Stromal cell of bone marrow (primary cell): ENCODE measurements around the gene RBBP6.
A peak's percentile ranks its signal among the peaks of the same experiment; 100 is the strongest.

Source experiments
- DNase-seq: peaks from one replicate; pipeline ENCODE4 v3.0.0-alpha.2; 2012; ENCODE audit warnings: low read depth

RBBP6 gene

DNA sequence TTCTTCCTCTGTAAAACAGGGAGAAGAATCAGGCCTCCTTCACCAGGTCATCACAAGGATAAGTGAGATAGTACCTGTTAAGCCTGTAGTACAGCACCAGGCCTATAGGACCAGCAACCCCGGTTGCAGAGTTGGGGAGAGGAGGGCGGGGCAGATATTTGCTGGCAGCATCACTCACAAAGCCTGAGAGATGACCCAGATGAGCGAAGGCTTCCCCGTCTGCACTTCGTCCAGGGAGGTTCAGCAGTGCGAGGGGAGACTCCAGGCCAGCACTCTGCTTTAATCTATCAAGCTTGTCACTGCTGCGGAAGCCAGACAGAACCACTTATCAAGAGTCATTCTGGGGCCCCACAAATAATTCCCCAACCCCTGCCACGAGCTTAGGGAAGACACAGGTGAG is 15.8 kb upstream of the RBBP6 start:
- DNase-seq = no peak

DNA sequence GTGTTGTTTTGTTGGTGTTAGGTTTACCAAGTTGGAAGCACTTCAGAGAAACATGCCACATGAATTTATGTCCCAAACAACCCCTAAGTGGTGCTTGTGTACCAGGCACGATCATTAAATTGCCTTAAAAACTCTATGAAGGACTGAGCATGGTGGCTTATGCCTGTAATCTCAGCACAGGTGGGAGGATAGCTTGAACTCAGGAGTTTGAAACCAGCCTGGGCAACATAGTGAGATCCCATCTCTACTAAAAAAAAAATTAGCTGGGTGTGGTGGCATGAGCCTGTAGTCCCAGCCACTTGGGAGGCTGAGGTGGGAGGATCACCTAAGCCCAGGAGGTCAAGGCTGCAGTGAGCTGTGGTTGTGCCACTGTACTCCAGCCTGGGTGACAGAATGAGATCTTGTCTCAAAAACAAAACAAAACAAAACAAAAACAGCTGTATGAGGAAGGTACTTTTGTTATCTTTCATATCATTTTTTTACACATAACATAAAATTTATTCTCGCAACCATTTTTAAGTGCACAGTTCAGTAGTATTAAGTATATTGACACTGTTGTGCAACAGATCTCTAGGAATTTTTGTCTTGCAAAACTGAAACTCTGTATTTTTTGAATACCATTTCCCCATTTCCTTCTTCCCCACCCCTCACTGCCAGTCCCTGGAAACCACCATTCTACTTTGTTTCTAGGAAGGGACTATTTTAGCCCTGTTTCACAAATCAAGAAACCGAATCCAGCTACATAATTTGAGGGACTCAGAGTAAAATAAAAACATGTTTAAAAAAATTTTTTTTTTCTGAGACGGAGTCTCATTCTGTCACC is 14.3 kb upstream of the RBBP6 start:
- DNase-seq = no peak

DNA sequence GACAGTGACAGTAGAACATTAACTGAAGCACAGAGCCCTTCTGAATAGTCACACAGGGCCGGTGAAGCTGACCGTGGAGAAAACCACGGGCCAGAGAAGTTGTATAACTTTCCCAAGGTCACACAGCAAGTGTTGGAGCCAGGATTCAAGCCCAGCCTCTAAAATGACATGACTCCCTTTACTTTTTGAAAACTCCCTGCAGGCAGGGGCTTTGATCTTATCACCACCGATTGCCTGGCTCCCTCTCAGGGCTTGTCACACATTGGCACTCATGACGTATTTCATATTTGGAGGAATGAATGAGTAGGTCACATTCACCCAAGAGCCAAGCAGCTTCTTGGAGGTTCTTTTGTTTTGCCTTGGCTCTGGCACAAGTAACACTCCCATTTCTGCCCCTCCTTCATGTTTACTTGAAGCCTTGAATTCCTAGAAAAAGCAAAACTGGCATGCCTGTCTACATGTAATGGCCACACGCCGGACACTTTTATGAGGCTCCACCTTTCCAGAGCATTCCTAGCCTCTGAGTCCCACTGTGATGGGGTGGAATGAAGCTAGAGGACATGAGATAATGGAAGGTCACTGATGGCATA is 13.3 kb upstream of the RBBP6 start:
- DNase-seq = no peak

GRCh38 chr16:24526701-24527495 is 12.5 kb upstream of the RBBP6 start:
- DNase-seq = no peak

GRCh38 chr16:24531166-24531565 is 8.2 kb upstream of the RBBP6 start:
- no peak for DNase-seq

GRCh38 chr16:24534620-24535019 is 4.7 kb upstream of the RBBP6 start:
- no peak for DNase-seq

DNA sequence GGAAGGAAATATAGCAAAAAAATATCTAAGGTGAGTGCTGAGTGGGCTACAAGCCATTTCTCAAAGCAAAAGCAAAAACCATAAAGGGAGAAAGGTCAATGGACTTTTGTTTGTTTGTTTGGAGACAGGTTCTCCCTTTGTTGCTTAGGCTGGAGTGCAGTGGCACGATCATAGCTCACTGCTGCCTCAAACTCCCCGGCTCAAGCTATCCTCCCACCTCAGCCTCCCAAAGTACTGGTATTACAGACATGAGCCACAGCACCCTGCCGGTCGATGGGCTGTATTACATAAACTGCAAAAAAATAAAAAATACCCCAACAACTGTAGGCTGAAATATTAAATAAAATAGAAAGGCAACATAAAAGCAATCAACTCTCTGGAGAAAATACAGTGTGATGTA is 3.5 kb upstream of the RBBP6 start:
- no peak for DNase-seq

DNA sequence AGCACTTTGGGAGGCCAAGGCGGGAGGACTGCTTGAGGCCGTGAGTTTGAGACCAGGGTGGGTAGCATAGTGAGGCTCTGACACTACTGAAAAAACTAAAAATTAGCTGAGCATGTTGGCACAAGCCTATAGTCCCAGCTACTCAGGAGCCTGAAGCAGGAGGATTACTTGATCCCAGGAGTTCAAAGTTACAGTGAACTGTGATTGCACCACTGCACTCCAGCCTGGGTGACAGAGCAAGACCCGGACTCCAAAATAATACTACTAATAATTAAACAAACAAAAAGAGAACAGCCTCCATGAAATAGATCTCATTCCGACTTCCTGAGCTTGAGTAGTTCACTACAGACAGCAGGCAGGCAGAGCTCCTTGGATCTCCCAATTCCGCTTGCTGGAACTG is 2.7 kb upstream of the RBBP6 start:
- DNase-seq = no peak

DNA sequence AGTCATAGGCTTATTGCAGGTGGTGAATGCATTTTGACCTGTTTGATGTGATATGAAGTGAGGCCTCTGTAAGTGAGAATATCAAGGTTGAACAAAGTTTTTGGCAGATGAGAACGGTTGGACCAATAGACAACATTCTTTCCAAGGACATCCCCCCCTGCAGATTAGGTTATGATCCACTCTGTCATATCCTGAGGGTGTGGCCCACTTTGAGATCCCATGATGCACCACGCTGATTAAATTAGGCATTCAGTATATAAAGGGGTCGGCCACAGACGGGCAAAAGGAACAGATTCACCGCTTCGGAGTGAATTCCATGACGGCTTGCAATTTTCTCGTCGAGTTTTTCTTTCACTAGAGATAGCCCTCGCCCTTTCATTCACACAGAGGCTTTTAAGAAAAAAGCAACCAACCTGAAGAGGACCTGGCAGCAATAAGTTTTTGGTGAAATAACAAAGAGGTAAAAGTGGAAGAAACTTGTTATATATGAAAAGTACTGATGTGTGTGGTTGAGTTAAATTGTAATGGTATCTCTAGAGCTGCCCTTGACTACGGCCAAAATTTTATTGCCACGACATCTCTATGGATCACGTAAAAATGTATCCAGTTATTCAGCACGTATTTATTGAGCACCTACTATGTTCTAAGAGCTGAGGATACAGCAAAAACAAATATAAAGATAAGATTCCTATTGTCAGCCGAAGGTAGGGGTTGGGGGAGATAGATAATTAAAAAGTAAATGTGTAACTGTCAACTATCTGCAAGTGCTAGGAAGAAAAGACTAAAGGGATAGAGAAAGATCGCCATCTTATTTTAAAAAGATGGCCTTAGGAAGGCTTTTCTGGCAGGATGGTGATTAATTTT is 1.7 kb upstream of the RBBP6 start:
- no peak for DNase-seq

DNA sequence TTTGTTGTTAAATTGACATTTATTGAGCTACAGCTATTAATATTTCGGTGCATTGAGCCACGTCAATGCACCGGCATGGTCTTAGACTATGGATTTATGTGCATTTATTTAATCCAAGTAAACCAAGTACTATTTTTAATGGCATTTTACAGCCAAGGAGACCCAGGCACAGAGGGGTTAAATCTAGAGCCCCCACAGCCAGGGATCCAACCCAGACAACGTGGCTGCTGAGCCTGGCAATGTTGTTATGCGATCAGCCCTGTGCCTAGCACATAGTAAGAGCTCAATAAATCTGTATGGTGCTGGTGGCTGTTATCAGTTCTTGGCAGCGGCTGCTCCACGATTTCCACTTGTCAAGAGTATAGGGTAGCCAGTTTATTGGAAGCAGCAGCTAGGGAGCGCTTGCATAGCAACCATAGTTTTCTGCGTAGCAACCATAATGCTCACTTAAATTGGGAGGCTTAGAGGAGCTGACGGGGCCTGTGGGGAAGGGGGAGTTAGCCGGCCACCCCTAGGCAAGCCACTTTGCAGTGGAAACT is 541 bp upstream of the RBBP6 start:
- no peak for DNase-seq

DNA sequence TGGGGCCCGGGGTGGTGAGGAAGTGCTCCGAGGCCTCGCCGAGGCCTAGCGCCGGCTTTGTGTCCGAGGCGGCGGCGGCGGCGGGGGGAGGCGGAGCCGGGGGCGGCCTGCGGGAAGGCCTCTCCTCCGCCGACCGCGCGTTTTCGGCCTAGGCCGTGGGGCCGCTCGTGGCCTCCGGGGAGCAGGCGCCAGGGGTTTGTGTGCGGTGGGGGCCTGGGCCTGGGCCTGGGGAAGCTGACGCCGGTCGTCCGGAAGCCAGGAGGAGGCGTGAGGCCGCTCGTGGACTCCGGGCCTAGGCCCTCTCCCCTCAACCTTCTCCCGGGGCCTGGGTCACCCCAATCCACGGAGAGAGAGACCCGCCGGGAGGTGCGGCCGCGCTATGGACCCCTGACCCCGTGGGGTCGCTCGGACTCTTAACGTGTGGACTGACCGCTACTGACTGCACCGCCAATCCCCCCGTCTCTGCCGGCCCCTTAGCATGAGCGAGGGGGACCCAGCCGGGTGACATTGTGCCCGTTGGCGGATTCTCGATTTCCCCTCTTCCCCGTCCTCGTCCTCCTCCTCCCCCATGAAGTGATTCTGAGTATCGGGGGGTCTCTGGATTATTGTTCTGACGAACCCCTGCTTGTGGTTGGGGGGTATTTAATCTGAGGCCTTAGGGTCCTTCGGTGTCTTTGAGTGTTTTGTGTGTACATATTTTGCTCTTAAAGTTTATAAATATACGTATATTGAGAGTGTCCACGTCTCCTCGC is 660 bp downstream of the RBBP6 start:
- DNase-seq = no peak

DNA sequence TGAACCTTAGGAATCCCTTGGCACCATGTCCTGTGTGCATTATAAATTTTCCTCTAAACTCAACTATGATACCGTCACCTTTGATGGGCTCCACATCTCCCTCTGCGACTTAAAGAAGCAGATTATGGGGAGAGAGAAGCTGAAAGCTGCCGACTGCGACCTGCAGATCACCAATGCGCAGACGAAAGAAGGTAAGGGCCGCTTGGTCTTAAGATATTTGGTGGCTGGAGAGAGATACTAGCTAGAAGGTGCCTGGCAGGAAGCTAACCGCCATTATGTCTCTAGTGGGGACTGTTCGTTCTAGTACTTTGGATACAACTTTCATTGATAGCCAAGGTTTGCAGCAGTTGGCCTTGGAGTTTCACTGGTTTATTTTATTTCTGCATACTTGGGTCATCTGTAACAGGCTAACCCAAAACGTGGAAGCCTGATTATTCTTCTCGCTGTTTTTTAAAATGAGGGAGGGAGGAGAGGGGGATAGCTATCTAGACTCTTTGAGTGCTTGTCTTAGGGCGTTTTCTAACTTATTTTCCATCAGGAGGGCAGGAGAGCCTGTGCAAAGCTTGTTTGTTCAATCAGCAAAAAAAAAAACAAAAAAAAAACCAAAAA is 1.3 kb downstream of the RBBP6 start:
- no peak for DNase-seq

DNA sequence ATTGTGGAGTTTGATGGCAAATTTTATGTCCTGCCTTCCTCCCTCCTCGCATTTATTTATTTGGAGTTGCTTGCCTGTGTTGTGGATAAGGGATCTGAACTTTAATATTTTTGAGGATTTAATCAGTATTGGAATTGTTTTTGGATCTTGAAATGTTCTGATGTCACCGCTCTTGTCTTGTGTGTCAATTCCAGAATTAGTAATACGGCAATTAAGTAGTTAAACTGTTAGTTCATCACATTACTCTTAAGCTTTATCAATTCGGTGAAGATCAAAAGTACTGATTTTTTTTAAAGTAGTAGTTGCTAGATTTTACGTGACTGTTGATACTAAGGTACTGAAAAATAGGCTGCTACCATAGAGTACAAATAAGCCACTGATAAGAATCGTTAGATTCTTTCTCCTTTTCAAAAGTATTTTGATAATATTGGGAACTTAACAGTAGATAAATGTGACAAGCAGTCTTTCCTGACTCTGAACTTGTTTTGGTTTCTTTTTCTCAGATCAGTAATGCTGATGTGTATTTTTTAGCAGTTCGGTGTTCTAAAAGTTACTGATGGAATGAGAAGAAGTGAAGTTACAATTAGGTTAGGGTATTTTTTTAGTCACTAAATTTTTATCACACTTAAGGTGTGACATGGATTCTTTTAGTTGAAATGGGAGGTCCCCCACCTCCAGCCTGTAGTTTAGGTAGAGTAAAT is 2.0 kb downstream of the RBBP6 start:
- no peak for DNase-seq

DNA sequence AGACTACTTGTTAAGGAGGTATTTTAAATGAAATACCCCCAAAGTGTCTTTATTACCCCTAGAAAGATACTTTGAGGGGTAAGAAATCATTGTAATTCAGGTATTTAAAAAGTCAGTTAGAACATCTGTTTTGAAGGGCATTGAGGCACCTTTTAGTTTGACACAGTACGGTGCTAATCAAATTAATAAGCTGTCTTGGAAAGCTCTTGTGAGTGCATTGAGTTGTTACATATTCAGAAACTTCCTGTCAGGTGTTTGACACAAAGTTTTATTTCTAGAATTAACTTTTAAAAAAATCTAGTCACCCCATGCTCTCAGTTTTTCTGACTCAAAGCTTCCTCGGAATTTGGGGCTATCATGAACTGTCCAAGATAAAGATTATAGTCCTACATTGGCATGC is 4.6 kb downstream of the RBBP6 start:
- DNase-seq = no peak

GRCh38 chr16:24544640-24545039 is 5.3 kb downstream of the RBBP6 start:
- DNase-seq = peak; percentile 28

DNA sequence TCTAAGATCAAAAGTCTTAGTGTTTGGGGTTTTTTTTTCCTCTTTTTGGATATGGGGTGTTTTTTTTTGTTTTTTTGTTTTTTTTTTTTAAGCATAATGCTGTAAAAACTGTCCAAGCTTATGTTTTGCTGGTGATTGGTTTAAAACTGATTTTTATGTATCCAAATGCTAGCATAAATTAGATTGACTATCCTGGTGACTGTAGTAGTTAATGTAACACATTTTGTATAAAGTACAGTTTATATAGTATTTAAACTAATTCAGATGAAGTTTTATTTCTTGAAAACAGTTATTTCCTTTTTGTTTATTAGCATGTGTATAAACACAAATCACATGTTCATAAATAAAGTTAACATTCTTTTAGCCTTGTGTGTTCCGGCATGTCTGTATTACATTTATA is 10.9 kb downstream of the RBBP6 start:
- no peak for DNase-seq

- DNase-seq = no peak
Observed at GRCh38 chr16:24552705-24553246, 13.4 kb downstream of the RBBP6 start.

GRCh38 chr16:24553983-24554382 is 14.6 kb downstream of the RBBP6 start:
- no peak for DNase-seq

- no peak for DNase-seq
Observed at GRCh38 chr16:24555346-24555872, 16.0 kb downstream of the RBBP6 start.
